ENCODE data around the gene SIAE. TPM values are rescaled to one million over a fixed set of nuclear protein-coding genes. Genes with fewer than 3 reads are reported as not detected.

The SIAE gene
- total RNA-seq, 2 donors from 2014 or later, result 128 to 236 TPM

DNA sequence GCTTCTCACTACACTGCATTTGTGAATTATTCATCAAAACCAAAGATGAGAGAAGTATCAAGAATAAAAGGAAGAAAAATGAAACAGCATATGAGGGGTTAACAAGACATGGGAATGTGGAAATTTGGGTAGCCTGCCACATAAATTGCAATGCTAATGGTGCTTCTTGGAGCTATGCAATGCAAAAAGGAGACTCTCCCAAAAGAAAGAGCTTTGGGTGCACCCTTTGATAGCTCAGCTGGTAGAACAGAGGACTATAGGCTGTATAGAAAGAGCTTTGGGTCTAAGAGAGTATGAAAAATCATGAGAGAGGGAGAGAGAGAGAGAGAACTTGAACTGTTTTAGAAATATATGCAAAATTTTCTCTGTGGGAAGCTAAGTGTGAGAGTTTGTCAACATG is 26.5 kb upstream of the SIAE start:
- no peak overlapping the region for H3K4me3 ChIP-seq
- intact Hi-C loops (cut with DNase I), result no loop called here

DNA sequence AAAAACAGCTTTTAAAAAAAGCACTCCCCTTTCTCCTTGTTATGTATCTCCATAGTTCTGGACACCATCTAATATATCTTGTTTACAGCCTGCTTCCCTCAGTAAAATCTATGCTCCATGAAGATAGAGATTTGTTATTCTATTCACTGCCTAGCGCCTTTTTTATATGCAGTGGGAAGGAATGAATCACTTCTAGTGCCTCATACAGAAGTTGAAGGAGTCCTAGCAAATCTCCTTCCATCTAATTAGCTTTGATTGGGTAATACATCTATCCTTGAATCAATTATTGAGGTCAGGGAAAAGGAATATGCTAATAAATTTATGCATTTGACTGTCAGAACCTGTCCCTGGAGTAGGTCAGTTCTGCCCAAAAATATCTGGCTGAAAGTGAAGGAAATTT is 26.0 kb upstream of the SIAE start:
- Histone ChIP-seq H3K27me3 (no peaks in the 10 kb centered on the region), H3K9me3 (no peaks in the 10 kb centered on the region), H3K4me1 (no peaks in the 10 kb centered on the region), H3K4me3 (no peak overlapping the region), H3K36me3 (no peaks in the 10 kb centered on the region), H3K27ac (no peak overlapping the region), H3K9ac (ENCODE audit: low read depth in 2 of 2, low read length in 2 of 2) (no peak overlapping the region)
- no peak for DNase-seq
- TF ChIP-seq, protein P1, sequence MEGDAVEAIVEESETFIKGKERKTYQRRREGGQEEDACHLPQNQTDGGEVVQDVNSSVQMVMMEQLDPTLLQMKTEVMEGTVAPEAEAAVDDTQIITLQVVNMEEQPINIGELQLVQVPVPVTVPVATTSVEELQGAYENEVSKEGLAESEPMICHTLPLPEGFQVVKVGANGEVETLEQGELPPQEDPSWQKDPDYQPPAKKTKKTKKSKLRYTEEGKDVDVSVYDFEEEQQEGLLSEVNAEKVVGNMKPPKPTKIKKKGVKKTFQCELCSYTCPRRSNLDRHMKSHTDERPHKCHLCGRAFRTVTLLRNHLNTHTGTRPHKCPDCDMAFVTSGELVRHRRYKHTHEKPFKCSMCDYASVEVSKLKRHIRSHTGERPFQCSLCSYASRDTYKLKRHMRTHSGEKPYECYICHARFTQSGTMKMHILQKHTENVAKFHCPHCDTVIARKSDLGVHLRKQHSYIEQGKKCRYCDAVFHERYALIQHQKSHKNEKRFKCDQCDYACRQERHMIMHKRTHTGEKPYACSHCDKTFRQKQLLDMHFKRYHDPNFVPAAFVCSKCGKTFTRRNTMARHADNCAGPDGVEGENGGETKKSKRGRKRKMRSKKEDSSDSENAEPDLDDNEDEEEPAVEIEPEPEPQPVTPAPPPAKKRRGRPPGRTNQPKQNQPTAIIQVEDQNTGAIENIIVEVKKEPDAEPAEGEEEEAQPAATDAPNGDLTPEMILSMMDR (IDR thresholded peaks at IDR 0.05), result no peak
- intact Hi-C loops (cut with DNase I), result no loop called here

More for the DNA sequence above, 26.5 kb upstream of the SIAE start:
- Histone ChIP-seq H3K4me1 (no peaks in the 10 kb centered on the region), H3K27ac (no peak overlapping the region), H3K27me3 (no peaks in the 10 kb centered on the region), H3K9ac (ENCODE audit: low read depth in 2 of 2, low read length in 2 of 2) (no peak overlapping the region), H3K9me3 (no peaks in the 10 kb centered on the region), H3K36me3 (no peaks in the 10 kb centered on the region)
- TF ChIP-seq, protein P1 (IDR thresholded peaks at IDR 0.05), result no peak
- DNase-seq, result no peak

DNA sequence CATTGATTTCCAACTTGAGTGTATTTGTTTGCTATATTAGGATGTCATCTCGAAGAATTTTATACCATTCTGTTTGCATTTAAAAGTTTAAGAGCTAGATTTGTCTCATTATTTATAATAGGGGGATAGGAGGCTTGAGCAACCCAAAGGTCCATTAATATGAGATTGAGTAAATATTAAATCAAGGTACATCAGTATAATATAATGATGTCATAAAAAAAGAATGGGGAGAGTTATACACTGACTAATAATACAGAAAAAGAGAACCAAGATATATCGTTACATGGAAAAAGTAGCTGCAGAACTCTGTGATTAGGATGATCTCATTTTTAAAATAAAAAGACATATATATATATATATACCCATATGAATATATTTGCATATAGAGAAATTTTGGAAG is 19.6 kb upstream of the SIAE start:
- Histone ChIP-seq H3K9ac (ENCODE audit: low read depth in 2 of 2, low read length in 2 of 2) (no peak overlapping the region), H3K4me1 (no peaks in the 10 kb centered on the region), H3K36me3 (no peaks in the 10 kb centered on the region), H3K9me3 (no peaks in the 10 kb centered on the region), H3K27me3 (no peaks in the 10 kb centered on the region), H3K27ac (no peak overlapping the region), H3K4me3 (no peak overlapping the region)
- intact Hi-C loops (cut with DNase I), result no loop called here
- no peak for DNase-seq
- TF ChIP-seq, protein P1 (IDR thresholded peaks at IDR 0.05), result no peak

DNA sequence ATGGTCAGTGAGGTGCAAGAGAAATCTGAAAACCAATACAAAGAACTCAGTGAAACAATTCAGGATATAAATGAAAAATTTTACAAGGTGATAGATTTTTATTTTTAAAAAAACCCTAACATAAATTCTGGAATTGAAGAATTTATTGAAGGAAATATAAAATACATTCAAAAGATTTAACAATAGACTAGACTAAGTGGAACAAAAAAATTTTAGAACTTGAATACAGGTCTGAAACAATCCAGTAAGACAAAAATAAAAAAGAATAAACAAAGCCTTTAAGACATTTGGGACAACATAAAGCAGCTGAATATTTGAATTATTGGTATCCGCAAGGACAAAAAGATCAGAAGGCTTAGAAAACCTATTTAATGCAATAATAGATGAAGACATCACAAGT is 8.9 kb upstream of the SIAE start:
- Histone ChIP-seq H3K36me3 (no peaks in the 10 kb centered on the region), H3K27me3 (no peaks in the 10 kb centered on the region), H3K9me3 (no peaks in the 10 kb centered on the region), H3K9ac (ENCODE audit: low read depth in 2 of 2, low read length in 2 of 2) (no peak overlapping the region), H3K4me3 (no peak overlapping the region), H3K27ac (no peak overlapping the region), H3K4me1 (no peaks in the 10 kb centered on the region)
- intact Hi-C loops (cut with DNase I), result no loop called here
- no peak for DNase-seq
- TF ChIP-seq, protein P1 (IDR thresholded peaks at IDR 0.05), result no peak

DNA sequence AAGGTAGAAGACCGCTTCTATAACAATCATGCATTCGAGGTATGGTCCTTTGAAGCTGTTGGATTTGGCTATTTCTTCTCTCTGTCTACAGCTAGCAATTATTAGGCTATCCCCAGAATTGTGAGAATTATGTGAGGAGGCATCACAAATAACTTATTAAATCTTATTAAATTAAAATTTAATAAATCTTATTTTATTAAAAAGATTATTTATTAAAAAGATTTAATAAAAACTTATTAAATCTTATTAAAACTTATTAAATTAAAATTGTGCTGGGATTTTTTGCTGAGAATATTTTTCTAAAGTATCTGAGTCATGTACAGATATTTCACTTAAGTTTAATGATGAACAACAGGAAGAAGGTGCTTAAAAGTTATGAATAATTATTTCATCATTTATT is 7.9 kb upstream of the SIAE start:
- Histone ChIP-seq H3K36me3 (no peaks in the 10 kb centered on the region), H3K9me3 (no peaks in the 10 kb centered on the region), H3K4me3 (no peak overlapping the region), H3K27me3 (no peaks in the 10 kb centered on the region), H3K27ac (no peak overlapping the region), H3K4me1 (no peaks in the 10 kb centered on the region), H3K9ac (ENCODE audit: low read depth in 2 of 2, low read length in 2 of 2) (no peak overlapping the region)
- intact Hi-C loops (cut with DNase I), result no loop called here
- DNase-seq, result no peak
- TF ChIP-seq, protein P1 (IDR thresholded peaks at IDR 0.05), result no peak

DNA sequence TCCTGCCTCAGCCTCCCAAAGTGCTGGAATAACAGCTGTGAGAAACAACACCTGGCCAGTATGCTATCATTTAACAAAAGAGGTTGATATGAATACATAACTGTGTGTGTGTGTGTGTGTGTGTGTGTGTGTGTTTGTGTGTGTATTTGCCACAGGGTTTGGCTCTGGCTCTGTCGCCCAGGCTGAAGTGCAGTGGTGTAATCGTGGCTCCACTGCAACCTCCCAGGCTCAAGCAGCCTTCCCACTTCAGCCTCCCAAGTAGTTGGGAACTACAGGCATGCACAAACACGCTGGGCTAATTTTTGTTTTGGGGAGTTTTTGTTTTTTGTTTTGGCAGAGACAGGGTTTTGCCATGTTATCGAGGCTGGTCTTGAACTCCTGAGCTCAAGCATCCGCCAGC is 4.9 kb upstream of the SIAE start:
- TF ChIP-seq, protein P1 (IDR thresholded peaks at IDR 0.05), result no peak
- Histone ChIP-seq H3K4me3 (no peak overlapping the region), H3K4me1 (no peaks in the 10 kb centered on the region), H3K27ac (no peak overlapping the region), H3K9ac (ENCODE audit: low read depth in 2 of 2, low read length in 2 of 2) (no peak overlapping the region), H3K27me3 (no peaks in the 10 kb centered on the region), H3K9me3 (no peaks in the 10 kb centered on the region), H3K36me3 (no peaks in the 10 kb centered on the region)
- no peak for DNase-seq
- intact Hi-C loops (cut with DNase I), result no loop called here

All from colonic mucosa (tissue), 4 donors.